ENCODE measurements around the gene RTN4RL2.

RTN4RL2 gene

DNA sequence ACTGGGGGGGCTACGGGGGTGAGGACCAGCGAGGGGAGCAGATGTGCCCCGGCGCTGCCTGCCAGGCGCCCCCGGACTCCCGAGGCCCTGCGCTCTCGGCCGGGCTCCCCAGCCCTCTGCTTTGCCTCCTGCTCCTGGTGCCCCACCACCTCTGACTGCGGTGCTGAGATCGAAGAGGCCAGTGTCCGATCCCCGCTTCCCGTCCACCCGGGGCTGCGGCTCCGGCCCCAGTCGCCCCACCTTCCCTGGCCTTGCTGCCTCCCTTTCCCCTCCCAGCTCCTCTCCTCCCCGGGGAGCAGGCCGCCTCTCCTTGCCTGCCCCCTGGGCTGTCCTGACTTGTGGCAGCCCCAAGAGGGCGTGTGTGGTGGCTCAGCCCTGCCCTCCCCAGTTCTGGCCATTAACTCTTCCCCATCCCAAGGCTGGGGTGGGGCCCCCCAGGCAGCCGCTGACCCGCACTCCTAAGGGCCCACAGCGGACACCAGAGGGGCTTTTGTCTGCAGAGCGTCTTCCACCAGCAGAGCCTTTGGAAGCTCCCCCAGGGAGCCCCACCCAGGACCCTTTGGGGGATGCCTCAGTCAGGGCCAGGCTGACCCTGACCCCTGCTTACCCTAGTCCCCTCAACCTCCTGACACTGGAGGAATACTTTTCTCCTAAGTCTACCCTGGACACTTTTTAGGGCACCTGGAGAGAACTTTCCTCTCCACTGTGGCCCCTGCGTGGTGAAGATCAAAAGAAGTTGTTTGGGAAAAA is 16.6 kb downstream of the RTN4RL2 start:
- peak; percentile 87 for FAIRE-seq
- DNase-seq (ENCODE audit: insufficient read length, low spot score) = no peak
- TF ChIP-seq POLR2A (IDR thresholded peaks at IDR 0.05; ENCODE audit: low read depth, low read length) = no peak
- TF ChIP-seq SPI1 (IDR thresholded peaks at IDR 0.05; ENCODE audit: low read depth, low read length) = no peak
- no peak for TF ChIP-seq POLR2AphosphoS5 (IDR thresholded peaks at IDR 0.05; ENCODE audit: low read depth, low read length)
- TF ChIP-seq PAX5 (IDR thresholded peaks at IDR 0.05; ENCODE audit: insufficient read depth, low read length, severe bottlenecking) = no peak
- no peak for TF ChIP-seq TAF1 (IDR thresholded peaks at IDR 0.05; ENCODE audit: low read depth, low read length)
- TF ChIP-seq POU2F2 (IDR thresholded peaks at IDR 0.05; ENCODE audit: low read depth, low read length) = no peak

DNA sequence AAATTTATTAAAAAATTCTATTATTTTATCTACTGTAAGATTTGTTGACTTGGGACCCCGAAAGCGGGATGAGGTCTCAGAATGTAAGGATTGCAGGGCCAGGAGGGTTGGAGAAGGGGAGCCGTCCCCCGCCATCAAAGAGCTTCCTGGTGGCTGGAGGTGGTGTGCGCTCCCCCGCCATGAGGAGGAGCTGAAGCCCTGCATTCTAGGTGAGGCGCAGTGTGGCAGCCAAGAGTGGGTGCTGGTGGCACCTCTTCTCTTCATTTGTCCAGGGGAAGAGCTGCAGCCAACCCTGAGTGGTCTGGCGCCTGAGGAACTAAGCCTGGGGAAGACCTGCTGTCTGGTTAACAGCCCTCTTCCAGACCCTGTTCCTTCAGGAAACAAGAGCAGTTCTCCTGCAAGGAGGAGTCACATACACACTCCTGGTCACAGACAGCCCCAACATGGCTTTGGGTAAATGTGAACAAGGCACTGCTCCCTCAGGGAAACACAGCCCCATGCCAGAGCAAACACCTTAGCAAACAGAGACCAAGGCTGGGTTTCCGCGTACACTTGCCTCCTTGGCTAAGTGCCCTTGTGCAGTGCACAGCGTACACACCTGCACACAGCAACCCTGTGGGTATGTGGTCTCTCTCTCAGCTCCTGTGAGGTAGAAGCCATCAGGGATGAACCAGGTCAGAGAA is 17.3 kb downstream of the RTN4RL2 start:
- no peak for DNase-seq (ENCODE audit: insufficient read length, low spot score)
- no peak for TF ChIP-seq POU2F2 (IDR thresholded peaks at IDR 0.05; ENCODE audit: low read depth, low read length)
- no peak for TF ChIP-seq POLR2AphosphoS5 (IDR thresholded peaks at IDR 0.05; ENCODE audit: low read depth, low read length)
- TF ChIP-seq POLR2A (IDR thresholded peaks at IDR 0.05; ENCODE audit: low read depth, low read length) = no peak
- no peak for TF ChIP-seq TAF1 (IDR thresholded peaks at IDR 0.05; ENCODE audit: low read depth, low read length)
- TF ChIP-seq SPI1 (IDR thresholded peaks at IDR 0.05; ENCODE audit: low read depth, low read length) = no peak
- no peak for TF ChIP-seq PAX5 (IDR thresholded peaks at IDR 0.05; ENCODE audit: insufficient read depth, low read length, severe bottlenecking)
- FAIRE-seq = no peak

DNA sequence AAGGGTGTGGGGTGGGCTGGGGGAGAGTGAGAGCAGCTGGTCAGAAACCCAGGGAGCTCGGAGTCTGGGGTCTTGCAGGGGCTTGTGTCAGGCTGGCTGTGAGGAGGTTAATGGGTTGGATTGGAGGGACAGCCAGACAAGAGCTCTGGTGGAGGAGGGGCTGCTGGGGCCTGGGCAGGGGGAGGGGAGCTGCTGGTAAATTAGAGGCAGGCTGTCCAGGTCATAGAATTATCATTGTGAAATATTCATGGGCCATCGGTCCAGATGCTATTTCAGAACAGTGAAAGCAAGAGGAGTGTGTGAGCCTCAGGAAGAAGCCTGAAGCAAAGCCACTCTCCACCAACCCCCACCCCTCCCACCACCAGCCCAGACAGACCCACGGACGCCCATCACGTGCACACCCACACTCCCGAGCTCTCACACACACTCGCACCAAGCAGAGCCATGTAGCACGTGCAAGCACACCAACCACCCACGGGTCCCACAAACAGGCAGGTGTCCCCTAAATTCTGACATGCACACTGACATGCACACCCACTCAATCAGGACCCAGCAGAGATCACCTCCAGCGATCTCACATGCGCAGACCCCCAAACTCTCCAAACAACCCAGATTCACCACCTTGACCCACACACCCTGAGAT is 18.8 kb downstream of the RTN4RL2 start:
- FAIRE-seq = no peak
- TF ChIP-seq PAX5 (IDR thresholded peaks at IDR 0.05; ENCODE audit: insufficient read depth, low read length, severe bottlenecking) (no peak), POLR2AphosphoS5 (IDR thresholded peaks at IDR 0.05; ENCODE audit: low read depth, low read length) (no peak), POU2F2 (IDR thresholded peaks at IDR 0.05; ENCODE audit: low read depth, low read length) (no peak)

DNA sequence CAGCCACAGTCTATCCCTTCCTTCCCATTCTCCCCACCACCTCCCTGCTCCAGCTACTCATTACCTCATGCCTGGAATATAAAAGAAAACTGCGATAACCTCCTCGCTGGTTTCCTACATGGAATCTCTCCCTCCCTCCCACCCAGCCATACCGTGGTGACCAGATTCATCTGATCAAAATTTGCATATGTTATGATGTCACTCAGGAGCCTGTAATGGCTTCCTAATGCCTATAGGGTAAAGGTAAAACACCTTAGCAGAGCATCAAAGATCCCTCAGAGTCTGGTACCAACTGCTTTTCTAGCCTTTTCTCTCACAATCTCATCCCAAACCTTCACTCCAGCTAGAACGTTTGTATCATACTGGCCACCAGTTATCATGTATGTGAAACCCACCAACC is 19.6 kb downstream of the RTN4RL2 start:
- DNase-seq (ENCODE audit: insufficient read length, low spot score) (no peak), FAIRE-seq (no peak)
- TF ChIP-seq POLR2AphosphoS5 (IDR thresholded peaks at IDR 0.05; ENCODE audit: low read depth, low read length) = no peak
- TF ChIP-seq SPI1 (IDR thresholded peaks at IDR 0.05; ENCODE audit: low read depth, low read length) = no peak
- no peak for TF ChIP-seq TAF1 (IDR thresholded peaks at IDR 0.05; ENCODE audit: low read depth, low read length)
- no peak for TF ChIP-seq POLR2A (IDR thresholded peaks at IDR 0.05; ENCODE audit: low read depth, low read length)

More for the DNA sequence above, 18.8 kb downstream of the RTN4RL2 start:
- no peak for DNase-seq (ENCODE audit: insufficient read length, low spot score)

DNA sequence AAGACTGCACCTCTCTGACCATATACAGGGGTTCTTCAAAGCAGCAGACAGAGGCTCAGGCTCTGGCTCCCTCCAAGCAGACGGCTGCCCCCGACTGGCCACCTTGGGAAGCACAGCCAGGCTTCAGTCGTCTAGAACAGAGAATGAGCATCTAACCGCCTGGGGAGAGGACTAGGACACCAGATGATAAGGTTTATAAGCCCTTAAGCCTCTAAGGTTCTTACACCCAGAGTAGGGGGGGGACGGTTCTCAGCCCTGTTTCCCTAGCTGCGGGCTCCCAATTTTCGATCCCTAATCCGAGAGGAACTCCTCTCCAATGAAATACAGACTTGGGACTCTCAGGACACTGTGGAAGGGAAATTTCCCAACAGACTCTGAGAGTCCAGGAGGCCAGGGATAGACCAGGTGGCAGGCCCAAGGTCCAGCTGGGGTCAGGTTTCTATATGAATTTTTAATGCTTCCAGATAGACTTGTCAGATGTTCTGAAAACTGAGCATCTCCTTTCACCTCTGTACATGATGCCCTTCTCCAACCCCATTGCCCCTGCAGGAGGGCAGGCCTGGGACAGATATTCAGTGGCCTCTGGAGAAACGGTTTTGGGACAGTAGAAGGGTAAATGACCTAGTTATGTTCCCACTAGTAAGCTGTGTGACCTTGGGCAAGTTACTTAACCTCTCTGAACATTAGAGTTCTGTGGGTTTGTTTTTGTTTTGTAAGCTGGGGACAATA is 20.2 kb downstream of the RTN4RL2 start:
- TF ChIP-seq POU2F2 (IDR thresholded peaks at IDR 0.05; ENCODE audit: low read depth, low read length) = no peak
- TF ChIP-seq PAX5 (IDR thresholded peaks at IDR 0.05; ENCODE audit: insufficient read depth, low read length, severe bottlenecking) = no peak
- no peak for TF ChIP-seq SPI1 (IDR thresholded peaks at IDR 0.05; ENCODE audit: low read depth, low read length)
- TF ChIP-seq POLR2AphosphoS5 (IDR thresholded peaks at IDR 0.05; ENCODE audit: low read depth, low read length) = no peak
- TF ChIP-seq POLR2A (IDR thresholded peaks at IDR 0.05; ENCODE audit: low read depth, low read length) = no peak
- no peak for TF ChIP-seq TAF1 (IDR thresholded peaks at IDR 0.05; ENCODE audit: low read depth, low read length)
- FAIRE-seq (peak; percentile 31), DNase-seq (ENCODE audit: insufficient read length, low spot score) (peak; percentile 71)

DNA sequence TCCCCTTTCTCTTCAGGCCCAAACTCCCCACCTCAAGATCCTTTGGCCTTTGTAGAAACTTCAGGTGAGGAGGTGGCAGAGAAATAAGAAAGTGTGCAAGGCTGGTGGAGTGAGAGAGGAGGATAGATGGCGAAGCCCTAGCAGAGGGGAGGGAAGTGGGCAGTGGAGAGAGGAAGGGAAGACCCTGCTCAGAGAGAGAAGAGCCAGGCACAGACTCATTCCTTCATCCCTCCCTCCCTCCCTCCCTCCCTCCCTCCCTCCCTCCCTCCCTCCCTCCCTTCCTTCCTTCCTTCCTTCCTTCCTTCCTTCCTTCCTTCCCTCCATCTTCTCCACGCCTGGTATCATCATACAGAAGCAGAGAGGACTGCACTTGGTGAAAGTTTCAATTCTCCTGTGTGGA is 21.0 kb downstream of the RTN4RL2 start:
- no peak for DNase-seq (ENCODE audit: insufficient read length, low spot score)
- FAIRE-seq = no peak
- no peak for TF ChIP-seq POU2F2 (IDR thresholded peaks at IDR 0.05; ENCODE audit: low read depth, low read length)
- no peak for TF ChIP-seq POLR2A (IDR thresholded peaks at IDR 0.05; ENCODE audit: low read depth, low read length)
- no peak for TF ChIP-seq POLR2AphosphoS5 (IDR thresholded peaks at IDR 0.05; ENCODE audit: low read depth, low read length)
- TF ChIP-seq SPI1 (IDR thresholded peaks at IDR 0.05; ENCODE audit: low read depth, low read length) = no peak
- TF ChIP-seq PAX5 (IDR thresholded peaks at IDR 0.05; ENCODE audit: insufficient read depth, low read length, severe bottlenecking) = no peak
- TF ChIP-seq TAF1 (IDR thresholded peaks at IDR 0.05; ENCODE audit: low read depth, low read length) = no peak

DNA sequence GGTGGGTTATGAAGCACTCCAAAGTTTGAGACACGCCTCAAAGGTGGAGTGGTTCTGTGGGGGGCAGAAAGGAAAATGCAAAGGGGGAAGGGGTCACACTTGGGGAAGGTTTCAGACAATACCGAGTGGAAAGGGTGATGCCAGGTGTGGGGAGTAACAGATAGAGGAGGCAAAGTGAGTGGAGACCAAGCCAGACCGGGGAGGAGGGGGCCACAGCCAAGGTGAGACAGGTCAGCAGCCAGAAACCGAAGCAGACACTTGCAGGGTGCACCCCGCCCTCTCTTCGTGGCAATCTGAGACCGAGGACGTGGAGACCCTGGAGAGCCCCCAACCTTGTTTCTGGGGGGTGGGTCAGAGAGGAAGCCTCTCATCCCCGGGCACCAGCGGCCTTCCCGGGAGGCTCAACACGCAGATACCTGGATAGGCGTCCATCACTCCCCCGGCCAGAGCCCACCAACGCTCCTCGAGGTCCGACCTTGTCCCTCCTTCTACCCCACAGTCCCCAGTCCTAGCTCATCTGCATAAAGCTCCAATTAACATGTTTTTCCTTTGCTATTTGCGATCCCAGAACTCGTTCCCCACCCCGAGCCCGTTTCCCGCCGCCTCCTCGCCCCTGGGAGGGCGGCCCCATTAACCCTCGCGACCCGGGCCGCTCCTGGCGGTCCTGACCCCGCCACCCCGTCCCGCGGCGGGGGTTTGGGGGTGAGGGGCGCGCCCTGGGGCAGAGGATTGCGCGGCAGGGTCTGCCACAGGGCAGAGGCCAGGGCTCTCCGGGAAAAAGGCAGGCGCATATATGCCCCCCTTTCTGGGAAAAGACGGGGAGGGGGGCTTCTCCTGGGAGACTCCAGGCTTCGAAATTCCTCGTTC is 21.8 kb downstream of the RTN4RL2 start:
- FAIRE-seq (no peak), DNase-seq (ENCODE audit: insufficient read length, low spot score) (no peak)
- no peak for TF ChIP-seq POLR2AphosphoS5 (IDR thresholded peaks at IDR 0.05; ENCODE audit: low read depth, low read length)
- TF ChIP-seq POU2F2 (IDR thresholded peaks at IDR 0.05; ENCODE audit: low read depth, low read length) = no peak
- no peak for TF ChIP-seq SPI1 (IDR thresholded peaks at IDR 0.05; ENCODE audit: low read depth, low read length)
- TF ChIP-seq TAF1 (IDR thresholded peaks at IDR 0.05; ENCODE audit: low read depth, low read length) = no peak
- no peak for TF ChIP-seq POLR2A (IDR thresholded peaks at IDR 0.05; ENCODE audit: low read depth, low read length)
- TF ChIP-seq PAX5 (IDR thresholded peaks at IDR 0.05; ENCODE audit: insufficient read depth, low read length, severe bottlenecking) = no peak

DNA sequence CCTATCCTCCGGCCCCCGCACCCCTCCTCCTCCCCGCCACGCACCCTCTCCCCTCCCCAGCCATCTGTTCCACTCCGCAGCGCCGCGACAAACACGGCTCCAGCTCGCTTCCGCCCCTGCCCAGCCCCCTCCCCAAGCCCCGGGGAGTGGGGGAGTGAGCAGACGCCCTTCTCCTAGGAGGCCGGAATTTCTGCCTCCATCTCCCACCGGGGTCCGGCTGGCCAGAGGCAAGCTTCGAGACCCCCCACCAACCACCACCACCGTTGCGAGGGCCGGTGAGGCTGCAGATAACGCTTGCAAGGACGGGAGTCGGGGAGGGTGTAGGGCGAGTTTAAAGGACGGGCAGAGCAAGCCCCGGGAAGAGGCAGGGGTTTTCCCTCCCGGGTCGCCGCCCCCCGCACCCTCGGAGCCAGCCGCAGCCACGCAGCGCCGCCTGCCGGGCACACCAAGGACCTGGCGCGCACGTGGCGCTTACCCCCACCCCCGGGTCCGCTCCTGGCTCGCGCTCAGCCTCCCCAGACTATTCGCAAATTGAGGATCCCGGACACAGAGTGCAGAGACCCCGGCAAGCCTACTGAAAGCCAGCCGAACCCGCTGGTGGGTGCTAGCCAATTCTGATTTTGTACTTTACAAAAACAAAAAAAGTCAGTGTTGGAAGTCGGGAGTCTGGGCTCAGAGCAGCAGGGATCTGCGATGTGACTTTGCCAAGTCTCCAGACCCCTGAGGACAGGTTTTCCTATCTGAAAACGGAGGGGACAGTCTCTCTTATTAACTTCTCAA is 22.6 kb downstream of the RTN4RL2 start:
- DNase-seq (ENCODE audit: insufficient read length, low spot score) (peak; percentile 75), FAIRE-seq (peak; percentile 73)
- no peak for TF ChIP-seq POLR2AphosphoS5 (IDR thresholded peaks at IDR 0.05; ENCODE audit: low read depth, low read length)
- TF ChIP-seq SPI1 (IDR thresholded peaks at IDR 0.05; ENCODE audit: low read depth, low read length) = no peak
- TF ChIP-seq POLR2A (IDR thresholded peaks at IDR 0.05; ENCODE audit: low read depth, low read length) = no peak
- TF ChIP-seq TAF1 (IDR thresholded peaks at IDR 0.05; ENCODE audit: low read depth, low read length) = no peak
- no peak for TF ChIP-seq PAX5 (IDR thresholded peaks at IDR 0.05; ENCODE audit: insufficient read depth, low read length, severe bottlenecking)
- no peak for TF ChIP-seq POU2F2 (IDR thresholded peaks at IDR 0.05; ENCODE audit: low read depth, low read length)
